ENCODE data around the gene ZNF362.
"Not testable (repeated sequence)": the region's sequence is repeated elsewhere in the genome, so short reads cannot be mapped to it uniquely, and the experiment has no call there.

Gene ZNF362

GRCh38 chr1:33287317-33287716, 31.0 kb downstream of the ZNF362 start:
- DNase-seq (ENCODE audit: low spot score) = no peak

GRCh38 chr1:33288976-33289857, 32.9 kb downstream of the ZNF362 start:
- no peak for DNase-seq (ENCODE audit: low spot score)

DNA sequence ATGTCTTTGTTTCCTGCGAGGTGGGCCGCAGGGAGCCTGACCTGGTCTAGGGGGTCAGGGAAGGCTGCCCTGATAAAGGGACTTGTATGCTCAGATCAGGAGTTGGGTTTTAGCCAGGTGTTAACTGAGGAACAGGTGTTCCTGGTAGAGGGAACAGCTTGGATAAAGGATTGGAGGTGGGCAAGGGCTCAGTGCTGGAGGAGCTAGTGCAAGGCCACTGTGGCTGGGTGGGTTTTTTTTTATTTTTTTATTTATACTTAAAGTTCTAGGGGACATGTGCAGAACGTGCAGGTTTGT, 33.5 kb downstream of the ZNF362 start:
- DNase-seq (ENCODE audit: low spot score) = no peak

GRCh38 chr1:33290615-33291014, 34.3 kb downstream of the ZNF362 start:
- not testable (repeated sequence) for DNase-seq (ENCODE audit: low spot score)

DNA sequence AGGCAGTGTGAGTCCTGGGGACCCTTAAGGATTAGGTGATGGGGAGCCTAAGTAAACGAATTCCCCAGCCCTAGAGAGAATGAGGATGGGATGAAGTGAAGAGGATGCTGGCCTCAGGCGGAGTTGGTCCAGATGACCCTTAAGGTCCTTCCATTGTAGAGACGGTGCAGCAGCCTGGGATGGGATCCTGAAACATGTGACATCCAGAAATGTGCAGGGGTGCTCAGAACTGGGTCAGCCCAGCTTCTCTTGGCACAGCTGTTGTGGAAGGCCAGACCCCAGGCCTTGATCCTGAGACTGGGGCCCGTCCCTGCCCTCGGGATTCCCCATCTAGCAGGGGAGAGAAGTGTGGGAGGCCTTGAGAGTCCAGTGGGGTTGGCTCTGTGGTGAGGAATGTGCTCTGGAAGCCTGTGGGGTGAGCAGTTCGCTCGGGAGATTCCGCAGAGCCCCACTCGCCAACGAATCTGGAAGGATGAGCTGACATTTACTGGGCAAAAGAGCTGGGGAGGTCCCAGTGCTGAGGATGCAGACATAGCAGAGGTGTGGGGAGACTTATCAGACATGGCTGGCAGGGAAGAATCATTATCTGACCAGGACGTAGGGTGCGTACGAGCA, 36.5 kb downstream of the ZNF362 start:
- DNase-seq (ENCODE audit: low spot score) = no peak

DNA sequence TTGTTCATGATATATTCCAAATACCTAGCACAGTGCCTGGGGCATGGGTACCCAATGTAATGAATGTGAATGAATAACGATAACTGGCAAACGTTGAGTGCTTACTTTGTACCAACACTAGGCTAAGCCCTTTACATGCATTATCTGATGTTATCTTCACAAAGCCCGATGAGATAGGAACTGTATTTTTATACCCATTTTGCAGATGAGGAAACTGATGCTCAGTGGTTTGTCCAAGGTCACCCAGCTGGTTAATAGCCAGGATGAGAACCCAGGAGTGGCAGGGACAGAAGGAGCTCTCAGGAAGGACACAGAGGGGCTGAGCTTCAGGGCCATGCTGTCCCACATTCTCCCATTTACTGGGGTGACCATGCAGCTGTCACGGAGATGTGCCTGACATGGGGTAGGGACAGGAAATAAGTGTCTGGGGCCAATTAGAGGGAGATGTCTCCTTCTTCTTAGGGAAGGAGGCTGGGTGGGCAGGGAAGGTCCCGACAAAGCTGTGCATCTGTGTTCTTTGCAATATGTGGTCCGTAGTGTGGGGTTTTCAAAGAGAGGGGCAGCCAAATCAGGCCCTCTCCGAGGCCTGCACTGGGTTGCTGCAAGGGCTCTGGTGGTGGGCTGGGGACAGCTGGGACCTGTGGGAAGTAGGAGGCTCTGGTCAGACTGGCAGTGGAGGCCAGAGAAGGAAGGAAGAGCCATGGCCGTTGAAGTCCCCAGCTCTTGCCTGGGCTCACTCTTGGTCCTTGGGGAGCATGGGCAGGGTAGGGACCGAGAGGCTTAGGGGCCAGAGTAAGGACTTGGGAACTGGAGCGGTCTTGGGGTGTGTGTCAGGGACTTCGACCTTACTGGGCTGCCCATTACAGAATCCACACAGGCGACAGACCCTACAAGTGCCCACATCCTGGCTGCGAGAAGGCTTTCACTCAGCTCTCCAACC, 38.0 kb downstream of the ZNF362 start:
- no peak for DNase-seq (ENCODE audit: low spot score)

- no peak for DNase-seq (ENCODE audit: low spot score)
Observed at GRCh38 chr1:33295023-33295422, 38.7 kb downstream of the ZNF362 start.

- DNase-seq (ENCODE audit: low spot score) = peak; percentile 70
Observed at GRCh38 chr1:33295450-33296081, 39.3 kb downstream of the ZNF362 start.

DNA sequence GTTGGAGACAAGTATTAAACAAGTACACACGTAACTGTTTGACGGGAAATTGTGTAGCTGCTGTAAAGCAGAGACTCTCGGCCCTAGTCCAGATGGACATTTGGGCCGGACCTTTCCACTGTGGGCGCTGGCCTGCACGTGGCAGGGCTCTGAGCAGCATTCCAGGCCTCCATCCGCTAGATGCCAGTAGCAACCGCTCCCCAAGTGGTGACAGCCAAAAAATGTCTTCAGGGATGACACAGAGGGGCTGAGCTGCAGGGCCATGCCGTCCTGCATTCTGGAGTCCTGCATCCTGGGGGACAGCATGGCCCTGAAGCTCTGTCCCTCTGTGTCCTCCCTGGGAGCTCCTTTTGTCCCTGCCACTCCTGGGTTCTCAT, 39.8 kb downstream of the ZNF362 start:
- no peak for DNase-seq (ENCODE audit: low spot score)

- no peak for DNase-seq (ENCODE audit: low spot score)
Observed at GRCh38 chr1:33296824-33297223, 40.5 kb downstream of the ZNF362 start.

GRCh38 chr1:33297911-33298622, 41.8 kb downstream of the ZNF362 start:
- no peak for DNase-seq (ENCODE audit: low spot score)

GRCh38 chr1:33298623-33299277, 42.5 kb downstream of the ZNF362 start:
- peak; percentile 73 for DNase-seq (ENCODE audit: low spot score)

GRCh38 chr1:33299461-33300155, 43.3 kb downstream of the ZNF362 start:
- DNase-seq (ENCODE audit: low spot score) = no peak

- no peak for DNase-seq (ENCODE audit: low spot score)
Observed at GRCh38 chr1:33300673-33301072, 44.4 kb downstream of the ZNF362 start.

- no peak for DNase-seq (ENCODE audit: low spot score)
Observed at GRCh38 chr1:33301273-33301984, 45.1 kb downstream of the ZNF362 start.

DNA sequence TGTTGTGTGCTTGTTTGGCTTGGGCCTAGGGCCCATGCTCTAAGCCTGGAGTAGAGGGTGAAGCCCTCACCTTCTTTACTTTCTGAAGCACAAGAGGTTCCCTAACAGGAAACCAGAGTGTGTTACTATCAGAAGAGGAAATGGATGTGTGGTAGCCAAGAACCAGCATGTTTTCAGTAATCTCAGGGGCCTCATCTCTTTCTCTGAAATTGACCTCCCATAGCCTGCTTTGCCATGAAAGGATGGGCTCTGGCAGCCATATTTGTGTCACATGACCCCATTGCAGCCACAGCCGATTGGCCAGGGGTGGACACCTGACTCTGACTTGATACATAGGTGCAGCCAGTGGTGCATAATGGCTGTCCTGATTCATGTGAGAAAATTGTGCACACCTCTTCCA, 46.0 kb downstream of the ZNF362 start:
- DNase-seq (ENCODE audit: low spot score) = no peak

GRCh38 chr1:33305016-33305415, 48.7 kb downstream of the ZNF362 start:
- DNase-seq (ENCODE audit: low spot score) = no peak

DNA sequence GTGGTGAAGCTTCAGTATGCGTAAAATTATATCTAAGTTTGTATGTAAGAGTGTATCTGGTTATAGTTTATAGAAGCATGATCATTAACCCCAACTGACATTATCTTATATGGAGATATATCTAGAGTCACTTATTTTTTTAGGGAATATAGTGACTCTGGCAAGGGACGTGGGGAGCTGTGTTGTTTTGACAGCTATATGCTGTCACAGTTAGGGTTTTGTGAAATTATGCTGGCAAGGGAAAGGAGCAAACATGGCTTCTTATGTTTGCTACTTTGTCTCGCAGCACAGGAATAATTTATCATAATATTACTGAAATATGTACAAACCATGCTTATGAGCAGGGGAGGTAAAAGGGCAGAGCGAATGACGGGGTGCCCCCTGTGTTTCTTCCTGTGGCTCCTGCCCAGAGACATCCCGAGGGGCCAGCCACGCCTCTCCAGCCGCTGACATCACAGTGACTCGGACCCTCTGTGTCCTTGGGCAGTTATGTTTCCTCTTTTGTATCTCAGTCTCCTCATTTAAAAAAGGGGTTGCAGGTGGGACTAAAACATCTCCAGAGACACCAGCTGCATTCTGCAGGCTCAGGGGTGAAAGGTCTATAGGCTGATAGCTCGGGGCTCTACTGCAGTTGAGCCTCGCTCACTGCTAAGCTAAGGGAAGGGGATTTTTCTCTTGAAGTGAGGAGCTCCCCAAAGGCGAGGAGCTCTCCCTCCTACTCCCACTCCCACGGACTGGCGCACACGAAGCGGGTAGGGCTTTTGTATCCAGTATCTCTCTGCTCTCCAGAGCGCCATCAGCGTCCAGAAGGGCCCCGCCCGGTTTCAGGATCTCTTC, 49.7 kb downstream of the ZNF362 start:
- DNase-seq (ENCODE audit: low spot score) = no peak

All from RKO (cell line).